ENCODE results near the gene TRMT61A. TPM values are rescaled to one million over a fixed set of nuclear protein-coding genes. Genes with fewer than 3 reads are reported as not detected.

TRMT61A gene
- polyA plus RNA-seq, 1 donor from 2014 or later: 8.2 TPM

GRCh38 chr14:103543140-103543539, 14.1 kb downstream of the TRMT61A start:
- Histone ChIP-seq H3K9ac (ENCODE audit: low read length) (peak overlapping the region; percentile 55), H3K4me3 (ENCODE audit: low read length) (peak overlapping the region; percentile 37), H3F3A (ENCODE audit: insufficient read depth, low read length, poor library complexity, severe bottlenecking) (no peaks in the 10 kb centered on the region), H2AFZ (ENCODE audit: low read depth, low read length) (peak overlapping the region; percentile 0), H3K79me2 (replicated peaks; ENCODE audit: insufficient read depth, low read length) (no peaks in the 10 kb centered on the region), H3K9me2 (ENCODE audit: insufficient read depth, low read length) (no peaks in the 10 kb centered on the region), H3K36me3 (ENCODE audit: insufficient read depth, low read length) (no peaks in the 10 kb centered on the region), H3K9me3 (ENCODE audit: low read length) (no peaks in the 10 kb centered on the region), H3K27me3 (ENCODE audit: insufficient read depth, low read depth, low read length) (no peaks in the 10 kb centered on the region), H3K27ac (ENCODE audit: low read length) (peak overlapping the region; percentile 41), H4K20me1 (ENCODE audit: insufficient read depth) (no peaks in the 10 kb centered on the region), H3K4me2 (ENCODE audit: low read length) (no peak overlapping the region)
- TF ChIP-seq EP300 (conservative IDR thresholded peaks at IDR 0.05; ENCODE audit: poor library complexity, severe bottlenecking): no peak
- no peak for TF ChIP-seq RAD21 (conservative IDR thresholded peaks at IDR 0.05)
- no peak for TF ChIP-seq CTCF (IDR thresholded peaks at IDR 0.05; ENCODE audit: poor library complexity, severe bottlenecking)
- no peak for TF ChIP-seq REST (IDR thresholded peaks at IDR 0.05; ENCODE audit: borderline replicate concordance)
- TF ChIP-seq SMC3 (conservative IDR thresholded peaks at IDR 0.05; ENCODE audit: poor library complexity): no peak
- no peak for TF ChIP-seq TAF1 (IDR thresholded peaks at IDR 0.05; ENCODE audit: low read depth)
- no peak for TF ChIP-seq EZH2 (IDR thresholded peaks at IDR 0.05; ENCODE audit: borderline replicate concordance, insufficient read depth, low read length, poor library complexity, severe bottlenecking)
- TF ChIP-seq POLR2AphosphoS5 (IDR thresholded peaks at IDR 0.05): no peak
- TF ChIP-seq MXI1 (conservative IDR thresholded peaks at IDR 0.05; ENCODE audit: poor library complexity, severe bottlenecking): no peak

GRCh38 chr14:103543721-103544387, 14.9 kb downstream of the TRMT61A start:
- H3K9me2 ChIP-seq (ENCODE audit: insufficient read depth, low read length): no peaks in the 10 kb centered on the region
- H3K4me2 ChIP-seq (ENCODE audit: low read length): no peak overlapping the region
- H3K9ac ChIP-seq (ENCODE audit: low read length): peak overlapping the region; percentile 16
- no peaks in the 10 kb centered on the region for H4K20me1 ChIP-seq (ENCODE audit: insufficient read depth)
- H3K4me3 ChIP-seq (ENCODE audit: low read length): no peak overlapping the region
- H3K9me3 ChIP-seq (ENCODE audit: low read length): no peaks in the 10 kb centered on the region
- no peak overlapping the region for H3K27ac ChIP-seq (ENCODE audit: low read length)
- no peak overlapping the region for H2AFZ ChIP-seq (ENCODE audit: low read depth, low read length)
- no peaks in the 10 kb centered on the region for H3F3A ChIP-seq (ENCODE audit: insufficient read depth, low read length, poor library complexity, severe bottlenecking)
- no peak for TF ChIP-seq RAD21 (conservative IDR thresholded peaks at IDR 0.05)
- no peak for TF ChIP-seq MXI1 (conservative IDR thresholded peaks at IDR 0.05; ENCODE audit: poor library complexity, severe bottlenecking)
- no peak for TF ChIP-seq SMC3 (conservative IDR thresholded peaks at IDR 0.05; ENCODE audit: poor library complexity)
- TF ChIP-seq CTCF (IDR thresholded peaks at IDR 0.05; ENCODE audit: poor library complexity, severe bottlenecking): no peak
- no peak for TF ChIP-seq POLR2AphosphoS5 (IDR thresholded peaks at IDR 0.05)
- TF ChIP-seq EP300 (conservative IDR thresholded peaks at IDR 0.05; ENCODE audit: poor library complexity, severe bottlenecking): no peak
- TF ChIP-seq REST (IDR thresholded peaks at IDR 0.05; ENCODE audit: borderline replicate concordance): no peak
- TF ChIP-seq TAF1 (IDR thresholded peaks at IDR 0.05; ENCODE audit: low read depth): no peak
- TF ChIP-seq EZH2 (IDR thresholded peaks at IDR 0.05; ENCODE audit: borderline replicate concordance, insufficient read depth, low read length, poor library complexity, severe bottlenecking): no peak
- no peaks in the 10 kb centered on the region for H3K79me2 ChIP-seq (replicated peaks; ENCODE audit: insufficient read depth, low read length)
- H3K27me3 ChIP-seq (ENCODE audit: insufficient read depth, low read depth, low read length): no peaks in the 10 kb centered on the region
- H3K36me3 ChIP-seq (ENCODE audit: insufficient read depth, low read length): no peaks in the 10 kb centered on the region

Measured in neural cell (in vitro differentiated cells).